ENCODE measurements around the gene SNAP25. TPM values are rescaled to one million over a fixed set of nuclear protein-coding genes. Genes with fewer than 3 reads are reported as not detected.

The SNAP25 gene
- total RNA-seq, 1 donor from 2014 or later: 1.6 TPM

- TF ChIP-seq, protein P1, sequence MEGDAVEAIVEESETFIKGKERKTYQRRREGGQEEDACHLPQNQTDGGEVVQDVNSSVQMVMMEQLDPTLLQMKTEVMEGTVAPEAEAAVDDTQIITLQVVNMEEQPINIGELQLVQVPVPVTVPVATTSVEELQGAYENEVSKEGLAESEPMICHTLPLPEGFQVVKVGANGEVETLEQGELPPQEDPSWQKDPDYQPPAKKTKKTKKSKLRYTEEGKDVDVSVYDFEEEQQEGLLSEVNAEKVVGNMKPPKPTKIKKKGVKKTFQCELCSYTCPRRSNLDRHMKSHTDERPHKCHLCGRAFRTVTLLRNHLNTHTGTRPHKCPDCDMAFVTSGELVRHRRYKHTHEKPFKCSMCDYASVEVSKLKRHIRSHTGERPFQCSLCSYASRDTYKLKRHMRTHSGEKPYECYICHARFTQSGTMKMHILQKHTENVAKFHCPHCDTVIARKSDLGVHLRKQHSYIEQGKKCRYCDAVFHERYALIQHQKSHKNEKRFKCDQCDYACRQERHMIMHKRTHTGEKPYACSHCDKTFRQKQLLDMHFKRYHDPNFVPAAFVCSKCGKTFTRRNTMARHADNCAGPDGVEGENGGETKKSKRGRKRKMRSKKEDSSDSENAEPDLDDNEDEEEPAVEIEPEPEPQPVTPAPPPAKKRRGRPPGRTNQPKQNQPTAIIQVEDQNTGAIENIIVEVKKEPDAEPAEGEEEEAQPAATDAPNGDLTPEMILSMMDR (IDR thresholded peaks at IDR 0.05): no peak
- Mint-ChIP-seq H3K4me1 (ENCODE audit: unreplicated experiment) (peaks cover 26% of the 10 kb centered on the region), H3K27ac (ENCODE audit: unreplicated experiment) (peak overlapping the region; percentile 31), H3K27me3 (ENCODE audit: unreplicated experiment) (peaks cover 6% of the 10 kb centered on the region), H3K36me3 (ENCODE audit: unreplicated experiment) (no peaks in the 10 kb centered on the region), H3K4me3 (ENCODE audit: unreplicated experiment) (no peak overlapping the region), H3K9me3 (ENCODE audit: unreplicated experiment) (no peaks in the 10 kb centered on the region)
- no peak for DNase-seq (ENCODE audit: extremely low spot score, unreplicated experiment)
These were observed 120.0 kb downstream of the SNAP25 start for GRCh38 chr20:10338426-10339180.

GRCh38 chr20:10339609-10340008, 121.0 kb downstream of the SNAP25 start:
- Mint-ChIP-seq H3K4me3 (ENCODE audit: unreplicated experiment) (no peak overlapping the region), H3K27me3 (ENCODE audit: unreplicated experiment) (peaks cover 7% of the 10 kb centered on the region), H3K27ac (ENCODE audit: unreplicated experiment) (no peak overlapping the region), H3K4me1 (ENCODE audit: unreplicated experiment) (peaks cover 18% of the 10 kb centered on the region), H3K36me3 (ENCODE audit: unreplicated experiment) (no peaks in the 10 kb centered on the region), H3K9me3 (ENCODE audit: unreplicated experiment) (no peaks in the 10 kb centered on the region)
- no peak for DNase-seq (ENCODE audit: extremely low spot score, unreplicated experiment)
- TF ChIP-seq, protein P1 (IDR thresholded peaks at IDR 0.05): no peak

GRCh38 chr20:10342152-10342551, 123.5 kb downstream of the SNAP25 start:
- no peak overlapping the region for H3K27ac Mint-ChIP-seq (ENCODE audit: unreplicated experiment)
- TF ChIP-seq, protein P1 (IDR thresholded peaks at IDR 0.05): no peak
- peaks cover 16% of the 10 kb centered on the region for H3K4me1 Mint-ChIP-seq (ENCODE audit: unreplicated experiment)
- no peaks in the 10 kb centered on the region for H3K36me3 Mint-ChIP-seq (ENCODE audit: unreplicated experiment)
- H3K9me3 Mint-ChIP-seq (ENCODE audit: unreplicated experiment): no peaks in the 10 kb centered on the region
- no peak overlapping the region for H3K4me3 Mint-ChIP-seq (ENCODE audit: unreplicated experiment)
- no peak for DNase-seq (ENCODE audit: extremely low spot score, unreplicated experiment)
- H3K27me3 Mint-ChIP-seq (ENCODE audit: unreplicated experiment): peaks cover 5% of the 10 kb centered on the region

GRCh38 chr20:10344953-10345352, 126.3 kb downstream of the SNAP25 start:
- Mint-ChIP-seq H3K9me3 (ENCODE audit: unreplicated experiment) (no peaks in the 10 kb centered on the region), H3K36me3 (ENCODE audit: unreplicated experiment) (no peaks in the 10 kb centered on the region), H3K4me1 (ENCODE audit: unreplicated experiment) (peaks cover 8% of the 10 kb centered on the region), H3K27ac (ENCODE audit: unreplicated experiment) (no peak overlapping the region), H3K27me3 (ENCODE audit: unreplicated experiment) (peaks cover 5% of the 10 kb centered on the region), H3K4me3 (ENCODE audit: unreplicated experiment) (no peak overlapping the region)
- DNase-seq (ENCODE audit: extremely low spot score, unreplicated experiment): no peak
- TF ChIP-seq, protein P1 (IDR thresholded peaks at IDR 0.05): no peak

- Mint-ChIP-seq H3K9me3 (ENCODE audit: unreplicated experiment) (no peaks in the 10 kb centered on the region), H3K36me3 (ENCODE audit: unreplicated experiment) (no peaks in the 10 kb centered on the region), H3K27me3 (ENCODE audit: unreplicated experiment) (peaks cover 5% of the 10 kb centered on the region), H3K4me1 (ENCODE audit: unreplicated experiment) (peaks cover 28% of the 10 kb centered on the region), H3K27ac (ENCODE audit: unreplicated experiment) (no peak overlapping the region), H3K4me3 (ENCODE audit: unreplicated experiment) (no peak overlapping the region)
- TF ChIP-seq, protein P1 (IDR thresholded peaks at IDR 0.05): no peak
- DNase-seq (ENCODE audit: extremely low spot score, unreplicated experiment): no peak
These were observed 128.7 kb downstream of the SNAP25 start for GRCh38 chr20:10347086-10347880.

Data from osteocyte (in vitro differentiated cells).